Measurements from ENCODE around the gene SRI.

DNA sequence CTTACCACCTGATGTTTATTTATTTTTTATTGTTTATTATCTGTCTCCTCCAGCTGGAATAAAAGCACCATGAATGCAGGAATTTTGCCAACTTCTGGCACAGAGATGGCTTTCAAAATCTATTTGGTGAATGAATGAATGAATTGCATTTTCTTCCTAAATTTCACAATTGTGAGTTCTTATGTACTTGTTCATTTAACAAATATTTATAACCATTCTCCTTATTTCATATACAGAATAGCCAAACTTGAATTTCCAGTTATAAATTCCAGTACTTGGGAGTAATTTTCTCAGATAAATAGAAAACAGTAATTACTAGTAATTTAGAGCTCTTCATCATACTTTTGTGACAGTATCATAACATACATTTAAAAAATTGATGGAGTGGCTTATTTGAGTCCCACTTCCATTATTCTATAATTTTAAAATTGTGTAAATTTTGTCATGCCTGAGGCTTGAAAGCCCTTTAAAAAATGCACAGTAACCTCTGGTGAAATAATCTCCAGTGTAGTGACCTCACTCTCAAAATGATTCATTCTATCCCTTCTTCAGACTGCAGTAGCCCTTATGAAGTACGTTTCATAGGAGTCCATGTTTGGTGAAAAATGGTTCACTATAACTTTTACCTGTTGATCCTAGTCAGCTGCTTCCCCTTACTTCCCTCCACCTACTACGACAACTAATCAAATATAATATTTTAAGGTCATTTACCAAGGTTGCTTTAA is 40.0 kb upstream of the SRI start:
- TF ChIP-seq POLR2AphosphoS5 (IDR thresholded peaks at IDR 0.05; ENCODE audit: low read depth, low read length) = no peak
- no peak for TF ChIP-seq EP300 (IDR thresholded peaks at IDR 0.05; ENCODE audit: borderline replicate concordance in 1 of 2, low read depth in 1 of 2, low read length in 1 of 2)
- no peak for TF ChIP-seq RCOR1 (IDR thresholded peaks at IDR 0.05; ENCODE audit: low read length)
- TF ChIP-seq, protein P1, sequence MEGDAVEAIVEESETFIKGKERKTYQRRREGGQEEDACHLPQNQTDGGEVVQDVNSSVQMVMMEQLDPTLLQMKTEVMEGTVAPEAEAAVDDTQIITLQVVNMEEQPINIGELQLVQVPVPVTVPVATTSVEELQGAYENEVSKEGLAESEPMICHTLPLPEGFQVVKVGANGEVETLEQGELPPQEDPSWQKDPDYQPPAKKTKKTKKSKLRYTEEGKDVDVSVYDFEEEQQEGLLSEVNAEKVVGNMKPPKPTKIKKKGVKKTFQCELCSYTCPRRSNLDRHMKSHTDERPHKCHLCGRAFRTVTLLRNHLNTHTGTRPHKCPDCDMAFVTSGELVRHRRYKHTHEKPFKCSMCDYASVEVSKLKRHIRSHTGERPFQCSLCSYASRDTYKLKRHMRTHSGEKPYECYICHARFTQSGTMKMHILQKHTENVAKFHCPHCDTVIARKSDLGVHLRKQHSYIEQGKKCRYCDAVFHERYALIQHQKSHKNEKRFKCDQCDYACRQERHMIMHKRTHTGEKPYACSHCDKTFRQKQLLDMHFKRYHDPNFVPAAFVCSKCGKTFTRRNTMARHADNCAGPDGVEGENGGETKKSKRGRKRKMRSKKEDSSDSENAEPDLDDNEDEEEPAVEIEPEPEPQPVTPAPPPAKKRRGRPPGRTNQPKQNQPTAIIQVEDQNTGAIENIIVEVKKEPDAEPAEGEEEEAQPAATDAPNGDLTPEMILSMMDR (IDR thresholded peaks at IDR 0.05) = no peak
- no peak for TF ChIP-seq GABPA (IDR thresholded peaks at IDR 0.05; ENCODE audit: low read depth)
- TF ChIP-seq REST (IDR thresholded peaks at IDR 0.05; ENCODE audit: low read depth, low read length) = no peak
- TF ChIP-seq RFX5 (IDR thresholded peaks at IDR 0.05; ENCODE audit: low read length) = no peak
- TF ChIP-seq EZH2phosphoT487 (IDR thresholded peaks at IDR 0.05; ENCODE audit: borderline replicate concordance, low read depth) = no peak

Data from SK-N-SH (cell line).